RPMI7951 (cell line): ENCODE data around the gene HLA-A. TPM values are rescaled to one million over a fixed set of nuclear protein-coding genes. Genes with fewer than 3 reads are reported as not detected.
"Not testable (repeated sequence)": the region's sequence is repeated elsewhere in the genome, so short reads cannot be mapped to it uniquely, and the experiment has no call there.

Source experiments
- DNase-seq: peaks from one replicate; pipeline ENCODE4 v3.0.0-alpha.2; 2012; ENCODE audit warnings: low read depth
- total RNA-seq: library from RNA; depleted of rRNA; stranded (reverse); fragments of >200 nt; shearing (Covaris generic); gene quantifications from 2 replicates; pipeline ENCODE4 v1.2.3, GENCODE V29; 2014

The HLA-A gene
- total RNA-seq, 1 experiment from 2014 or later = 1,042 TPM

DNA sequence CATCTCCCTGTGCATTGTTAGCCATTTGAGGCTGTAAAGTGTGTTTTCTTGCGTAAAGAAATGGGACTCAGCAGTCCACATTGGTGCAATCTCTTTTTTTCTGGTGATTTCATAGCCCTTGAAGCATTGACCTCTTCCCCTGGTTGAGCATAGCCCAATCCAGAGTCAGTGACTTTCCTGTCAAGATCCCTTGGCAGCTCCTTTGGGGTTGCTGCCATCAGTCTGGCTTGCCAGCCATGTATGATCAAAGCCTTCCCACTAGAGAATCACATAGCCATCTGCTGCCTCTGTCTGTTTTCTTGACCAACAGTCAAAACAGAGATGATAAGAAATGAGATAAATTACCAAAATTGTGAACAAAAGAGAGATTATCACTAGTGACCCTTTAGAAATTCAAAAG, 19.6 kb downstream of the HLA-A start:
- DNase-seq = no peak

DNA sequence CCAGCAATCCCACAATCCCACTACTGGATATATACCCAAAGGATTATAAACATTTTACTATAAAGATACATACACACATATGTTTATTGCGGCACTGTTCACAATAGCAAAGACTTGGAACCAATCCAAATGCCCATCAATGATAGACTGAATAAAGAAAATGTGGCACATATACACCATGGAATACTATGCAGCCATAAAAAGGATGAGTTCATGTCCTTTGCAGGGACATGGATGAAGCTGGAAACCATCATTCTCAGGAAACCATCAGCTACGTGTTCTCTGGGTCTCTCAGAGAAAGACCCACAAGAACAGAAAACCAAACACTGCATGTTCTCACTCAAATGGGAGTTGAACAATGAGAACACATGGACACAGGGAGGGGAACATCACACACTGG, 21.4 kb downstream of the HLA-A start:
- DNase-seq = not testable (repeated sequence)

DNA sequence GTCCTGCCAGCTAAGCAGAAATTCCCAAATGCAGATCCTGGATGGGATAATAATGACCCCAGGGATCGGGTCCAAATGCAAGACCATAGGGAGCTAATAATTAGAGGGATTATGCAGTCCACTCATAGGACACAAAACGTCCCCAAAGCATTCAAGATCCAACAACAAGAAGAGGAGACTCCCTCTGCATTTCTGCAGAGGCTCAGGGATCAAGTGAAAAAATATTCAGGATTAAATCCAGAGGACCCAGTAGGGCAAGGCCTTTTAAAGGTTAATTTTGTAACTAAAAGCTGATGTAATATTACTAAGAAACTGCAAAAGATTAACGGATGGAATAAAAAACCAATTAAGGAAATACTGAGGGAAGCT, 22.2 kb downstream of the HLA-A start:
- no peak for DNase-seq

DNA sequence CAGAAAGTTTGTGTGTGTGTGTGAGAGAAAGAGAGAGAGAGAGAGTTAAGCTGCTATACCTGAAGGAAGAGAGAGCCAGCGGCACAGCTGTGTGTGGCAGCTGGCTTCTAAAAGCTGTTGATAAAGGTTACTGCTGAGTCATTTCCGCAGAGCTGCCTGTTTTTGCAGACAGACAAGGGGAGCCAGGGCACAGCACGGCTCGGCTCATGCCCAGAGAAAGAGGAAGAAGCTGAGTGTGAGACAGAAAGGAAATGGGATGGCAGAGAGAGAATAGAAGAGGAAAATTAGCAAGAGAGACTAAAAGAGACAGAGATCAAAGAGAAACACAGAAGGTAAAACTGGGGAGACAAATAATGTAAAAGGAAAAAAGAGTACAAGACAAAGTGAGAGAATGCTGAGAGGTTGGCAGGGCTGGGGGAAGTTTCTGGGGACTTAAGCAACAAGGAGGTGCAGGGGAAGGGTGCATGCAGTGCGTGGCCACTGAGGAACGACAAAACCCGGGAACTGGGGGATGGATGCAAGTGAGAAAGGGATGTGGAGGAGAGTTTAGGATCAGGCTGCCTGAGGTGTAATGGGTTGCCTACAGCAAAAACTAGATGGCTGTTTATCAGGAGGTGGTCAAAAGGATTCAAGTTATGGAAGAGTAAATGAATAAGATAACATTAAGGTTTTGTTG, 22.7 kb downstream of the HLA-A start:
- peak; percentile 94 for DNase-seq

DNA sequence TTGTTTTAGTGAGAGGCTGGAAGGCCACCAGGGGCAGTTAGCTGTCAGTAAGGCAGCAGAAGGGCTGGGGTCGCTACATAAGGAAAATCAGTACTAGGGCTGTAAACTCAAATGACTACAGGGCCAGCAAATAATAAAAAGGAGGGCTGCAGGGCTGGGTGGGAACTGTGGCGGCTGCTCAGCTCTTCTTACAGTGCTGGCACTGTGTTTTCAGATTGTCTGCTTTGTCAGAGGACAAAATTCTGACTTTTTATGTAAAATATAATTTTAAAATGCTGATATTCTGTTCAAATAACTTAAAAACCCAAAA, 23.2 kb downstream of the HLA-A start:
- DNase-seq = no peak

DNA sequence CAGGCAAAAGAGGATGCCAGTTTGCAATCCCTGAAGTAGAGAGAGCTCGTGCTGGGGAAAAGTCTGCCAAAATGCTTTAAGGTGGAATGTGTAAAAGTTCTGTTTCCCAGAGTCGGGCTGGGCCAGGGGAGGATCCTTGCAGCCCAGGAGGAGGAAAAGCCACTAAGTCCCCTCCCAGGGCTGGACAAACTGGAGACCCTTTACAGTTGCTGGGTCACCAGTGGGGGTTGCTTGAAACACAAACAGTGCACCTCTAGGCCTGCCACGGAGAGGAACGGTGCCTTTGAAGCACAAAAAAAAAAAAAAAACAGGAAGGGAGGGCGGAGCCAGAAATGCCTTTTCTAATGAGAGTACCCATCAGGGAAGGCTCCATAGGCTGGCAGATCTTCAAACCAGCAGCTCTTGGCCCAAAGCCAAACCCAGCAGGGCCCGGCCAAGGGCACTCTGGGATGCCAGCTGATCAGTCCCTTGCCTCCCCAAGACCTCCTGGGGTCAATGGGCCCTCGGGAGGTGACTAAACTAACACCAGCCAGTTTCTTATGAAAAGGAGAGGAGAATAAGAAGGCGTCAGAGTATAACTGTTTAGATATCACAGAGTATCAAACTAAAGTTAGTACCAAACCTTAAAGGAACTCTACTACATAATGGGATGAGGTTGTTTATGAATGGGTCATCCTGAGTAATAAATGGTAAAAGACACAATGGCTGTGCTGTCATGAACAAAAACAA, 23.7 kb downstream of the HLA-A start:
- peak; percentile 93 for DNase-seq

DNA sequence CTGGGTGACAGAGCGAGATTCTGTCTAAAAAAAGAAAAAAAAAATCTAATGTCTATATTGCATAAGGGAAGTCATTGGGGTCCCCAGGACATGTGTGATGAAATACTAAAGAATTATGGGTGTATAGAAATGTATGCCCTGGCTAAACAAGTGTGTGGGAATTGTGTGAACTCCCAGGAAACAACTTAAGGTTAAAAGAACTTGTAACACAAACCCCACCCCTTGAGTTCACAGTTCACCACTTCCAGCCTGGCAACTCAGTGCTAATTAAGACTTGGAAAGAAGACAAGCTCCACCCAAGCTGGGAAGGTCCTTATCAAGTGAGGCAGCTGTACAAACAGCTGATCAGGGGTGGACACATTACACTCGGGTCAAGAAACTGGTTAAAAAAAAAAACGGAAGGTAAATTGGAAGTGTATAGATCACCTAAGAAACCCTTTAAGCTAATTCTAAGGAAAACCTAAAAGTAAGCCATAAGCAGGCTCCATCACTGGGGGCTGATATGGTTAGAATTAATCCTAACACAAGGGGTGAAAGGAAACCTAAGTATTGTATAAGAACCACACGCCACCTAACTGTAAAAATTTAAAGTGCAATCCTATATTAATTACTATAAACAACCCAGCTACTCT, 25.2 kb downstream of the HLA-A start:
- peak; percentile 63 for DNase-seq

DNA sequence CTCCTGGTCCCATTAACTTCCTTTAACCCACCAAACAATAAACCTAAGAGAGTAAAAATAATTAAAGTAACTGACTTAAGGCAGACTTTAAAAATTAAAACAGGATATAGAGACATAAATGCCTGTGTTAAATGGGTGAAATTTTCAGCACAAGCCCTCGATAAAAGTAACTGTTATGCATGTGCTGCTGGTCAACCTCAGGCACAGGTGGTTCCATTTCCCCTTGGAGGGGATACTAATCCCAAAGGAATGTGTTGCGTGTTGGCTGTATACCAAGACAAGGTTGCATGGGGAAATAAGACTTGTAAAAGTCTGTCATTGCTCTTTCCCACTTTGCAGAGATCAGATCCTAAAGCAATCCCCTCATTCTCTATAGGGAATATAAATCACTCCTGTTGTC, 25.8 kb downstream of the HLA-A start:
- peak; percentile 85 for DNase-seq

DNA sequence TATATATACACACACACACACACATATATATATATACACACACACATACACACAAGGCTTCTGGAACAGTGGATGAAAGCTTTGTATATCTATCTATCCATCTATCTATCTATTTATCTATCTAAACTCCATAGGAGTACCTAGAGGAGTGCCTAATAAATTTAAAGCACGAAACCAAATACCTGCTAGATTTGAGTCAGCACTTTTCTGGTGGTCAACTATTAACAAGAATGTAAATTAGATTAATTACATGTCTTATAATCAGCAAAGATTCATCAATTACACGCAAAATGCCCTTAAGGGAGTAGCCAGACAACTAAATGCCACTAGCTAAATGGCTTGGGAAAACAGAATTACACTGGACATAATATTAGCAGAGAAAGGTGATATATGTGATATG, 26.6 kb downstream of the HLA-A start:
- no peak for DNase-seq

DNA sequence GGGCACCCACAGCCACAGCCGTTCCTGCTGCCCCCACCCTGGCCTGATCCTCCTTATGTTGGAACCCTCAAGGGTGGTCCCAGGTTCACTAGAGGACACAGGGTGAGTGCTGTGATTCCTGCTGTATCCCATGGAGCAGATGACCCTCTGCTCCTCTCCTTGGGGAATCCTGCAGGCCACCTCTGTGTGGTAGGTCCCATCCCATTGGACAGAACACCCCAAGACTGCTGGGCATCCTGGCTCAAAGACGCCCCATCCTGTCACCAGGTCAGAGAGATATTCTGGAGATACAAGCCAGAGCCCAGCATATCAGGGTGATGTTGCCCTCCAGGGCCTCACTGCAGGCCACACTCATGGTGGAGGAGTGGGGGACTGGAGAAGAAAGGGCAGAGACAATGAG, 28.4 kb downstream of the HLA-A start:
- no peak for DNase-seq

DNA sequence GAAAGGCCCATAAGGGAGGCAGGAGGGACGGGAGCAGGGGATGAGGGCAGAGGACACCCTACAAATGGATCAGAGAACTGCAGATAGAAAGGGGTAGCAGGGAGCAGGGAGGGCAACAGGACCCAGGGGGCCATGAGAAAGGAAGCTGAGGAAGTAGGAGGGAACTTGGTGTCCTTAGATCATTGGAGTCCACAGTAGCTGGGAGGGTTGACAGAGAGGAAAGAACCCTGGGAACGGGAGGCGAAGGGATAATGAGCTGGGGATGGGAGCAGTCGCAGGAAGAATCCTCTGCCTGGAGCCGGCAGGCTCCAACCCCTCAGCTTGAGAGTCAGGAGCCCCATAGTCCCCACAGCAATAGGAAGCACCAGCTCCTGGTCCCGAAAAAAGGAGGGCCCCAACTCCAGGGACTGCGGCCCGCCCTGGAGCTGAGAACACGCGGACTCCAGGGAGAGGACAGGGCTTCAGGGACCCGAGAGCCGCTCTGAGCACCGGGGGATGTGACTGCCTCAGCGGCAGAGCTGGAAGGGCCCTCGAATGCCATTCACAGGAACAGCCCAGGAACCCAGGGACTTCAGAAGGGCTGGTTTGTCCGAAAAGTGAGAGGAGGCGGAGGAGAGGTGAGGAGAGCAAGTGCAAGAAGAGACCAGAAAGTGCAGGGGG, 32.7 kb downstream of the HLA-A start:
- DNase-seq = no peak

DNA sequence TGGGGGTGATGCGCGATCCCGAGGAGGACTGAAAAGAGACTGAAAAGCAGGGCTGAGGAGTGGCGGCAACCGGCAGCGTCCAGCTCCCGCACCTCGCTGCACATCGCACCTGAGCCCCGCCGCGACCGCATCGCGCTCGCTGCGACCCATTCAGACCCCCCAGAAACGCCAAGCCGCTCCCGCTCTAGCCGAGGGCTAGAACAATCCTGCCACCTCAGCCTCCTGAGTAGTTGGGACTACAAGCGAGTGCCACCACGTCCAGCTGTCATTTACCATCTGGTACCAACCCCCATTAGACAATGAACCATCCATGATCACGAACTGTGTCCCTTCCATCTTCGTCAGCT, 33.2 kb downstream of the HLA-A start:
- DNase-seq = no peak

DNA sequence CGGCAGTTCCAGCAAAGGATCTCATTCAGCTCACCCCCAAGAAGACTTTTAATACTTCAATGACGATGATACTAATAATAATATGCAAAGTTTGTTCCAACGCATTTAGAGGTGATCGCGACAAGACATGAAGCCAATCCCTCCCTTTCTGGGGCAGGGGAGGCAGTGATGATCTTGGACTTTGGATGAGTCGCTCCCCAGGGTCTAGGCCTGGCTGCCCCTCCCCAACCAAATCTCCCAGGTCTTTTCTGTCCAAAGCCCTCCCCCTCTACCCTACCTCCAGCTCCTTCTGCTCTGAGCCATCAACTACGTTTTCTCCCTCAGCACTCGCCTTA, 33.9 kb downstream of the HLA-A start:
- DNase-seq = no peak

DNA sequence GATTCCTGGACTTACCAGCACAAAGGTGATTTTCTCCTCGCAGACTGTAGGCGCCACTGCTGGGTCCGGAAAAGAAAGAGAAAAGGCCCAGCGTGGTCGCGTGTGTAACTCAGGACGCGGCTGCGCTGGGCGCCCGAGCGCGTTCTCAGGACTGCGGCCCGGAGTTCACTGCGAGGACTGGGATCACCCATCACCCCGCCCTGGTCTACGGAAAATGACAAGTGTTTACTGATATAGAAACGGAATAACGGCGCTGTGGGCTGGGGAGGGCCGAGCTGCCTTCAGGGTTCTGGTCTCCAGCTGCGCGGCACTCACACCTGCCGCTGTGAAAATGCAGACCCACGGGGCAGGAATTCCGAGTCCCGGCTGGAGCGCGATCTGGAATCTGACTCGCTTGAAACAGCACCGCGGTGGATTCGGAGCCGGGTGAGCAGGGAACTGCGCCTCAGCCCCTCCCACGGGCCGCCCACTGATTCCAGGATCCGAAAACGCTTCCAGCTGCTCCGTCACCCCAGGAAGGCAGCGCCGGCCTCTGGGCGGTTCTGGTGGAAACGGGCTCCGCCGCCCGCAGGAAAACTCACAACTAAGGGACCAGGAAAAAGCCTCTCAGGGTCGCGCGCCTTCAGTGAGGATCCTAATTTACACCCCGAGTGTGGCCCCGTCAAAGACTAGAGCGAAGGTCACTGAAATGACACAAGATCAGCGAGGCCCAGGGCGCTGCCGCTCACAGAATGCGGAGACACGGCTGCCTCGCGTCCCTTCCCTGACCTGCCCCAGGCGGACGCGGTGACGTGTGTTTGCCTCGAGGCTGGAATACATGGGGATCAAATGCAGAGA, 34.5 kb downstream of the HLA-A start:
- DNase-seq = peak; percentile 82

DNA sequence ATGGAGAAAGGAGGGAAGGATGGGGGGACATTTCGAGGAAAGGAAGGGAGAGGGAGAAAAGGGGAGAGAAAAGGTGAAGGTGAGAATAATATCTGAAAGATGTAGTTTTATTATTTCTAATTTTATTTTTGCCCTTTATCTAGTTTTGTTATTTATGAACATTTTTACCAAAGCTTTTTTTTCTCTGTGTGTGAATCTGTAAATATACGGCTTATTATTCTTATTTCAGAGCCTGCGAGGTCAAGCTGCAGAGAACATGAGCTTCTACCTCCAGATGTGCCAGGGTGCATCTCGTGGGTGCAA, 35.0 kb downstream of the HLA-A start:
- no peak for DNase-seq

DNA sequence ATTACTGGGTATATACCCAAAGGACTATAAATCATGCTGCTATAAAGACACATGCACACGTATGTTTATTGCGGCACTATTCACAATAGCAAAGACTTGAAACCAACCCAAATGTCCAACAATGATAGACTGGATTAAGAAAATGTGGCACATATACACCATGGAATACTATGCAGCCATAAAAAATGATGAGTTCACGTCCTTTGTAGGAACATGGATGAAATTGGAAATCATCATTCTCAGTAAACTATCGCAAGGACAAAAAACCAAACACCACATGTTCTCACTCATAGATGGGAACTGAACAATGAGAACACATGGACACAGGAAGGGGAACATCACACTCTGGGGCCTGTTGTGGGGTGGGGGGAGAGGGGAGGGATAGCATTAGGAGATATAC, 37.7 kb downstream of the HLA-A start:
- not testable (repeated sequence) for DNase-seq

DNA sequence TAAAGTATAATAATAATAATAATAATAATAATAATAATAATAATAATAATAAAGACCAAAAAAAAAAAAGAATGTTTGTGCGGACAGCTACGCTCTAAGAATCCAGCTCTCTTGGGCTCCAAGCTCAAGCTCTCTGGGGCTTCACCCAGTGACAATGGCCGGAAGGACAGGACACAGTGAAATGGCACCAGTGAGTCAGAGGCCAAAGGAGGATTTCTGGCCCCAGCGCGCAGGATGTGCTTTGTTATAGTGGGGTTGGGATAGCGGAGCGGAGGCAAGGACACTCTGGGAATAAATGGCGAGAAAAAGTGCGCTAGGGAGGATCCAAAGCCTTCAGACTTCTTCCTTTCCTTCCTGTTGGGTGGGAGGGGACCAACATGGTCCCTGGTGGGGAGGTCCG, 38.2 kb downstream of the HLA-A start:
- DNase-seq = no peak

DNA sequence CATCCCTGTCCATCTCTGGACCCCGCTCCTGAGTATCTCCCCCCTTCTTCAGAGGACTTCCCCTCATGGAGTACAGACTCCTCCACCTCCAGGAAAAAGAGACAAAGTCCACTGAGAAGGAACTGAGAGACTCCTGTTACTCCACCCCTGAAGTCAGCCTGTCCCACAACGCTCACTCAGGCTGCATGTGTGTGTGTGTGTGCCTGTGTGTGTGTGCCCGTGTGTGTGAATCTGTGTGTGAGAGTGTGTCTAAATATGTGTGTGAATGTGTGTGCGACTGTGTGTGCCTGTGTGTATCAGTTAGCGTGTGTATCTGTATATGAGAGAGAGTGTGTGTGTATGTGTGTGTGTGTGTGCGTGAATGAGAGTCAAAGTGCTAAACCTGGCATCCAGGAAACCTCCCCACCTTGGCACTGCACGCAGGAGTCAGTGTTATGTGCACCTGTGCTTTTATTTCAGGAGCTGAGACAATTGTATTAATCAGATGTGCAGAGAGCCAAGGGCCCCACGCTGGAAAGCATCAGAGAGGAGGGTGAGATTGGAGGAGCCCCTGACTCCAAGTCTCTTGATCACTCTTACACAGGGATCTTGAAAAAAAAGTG, 39.0 kb downstream of the HLA-A start:
- no peak for DNase-seq

DNA sequence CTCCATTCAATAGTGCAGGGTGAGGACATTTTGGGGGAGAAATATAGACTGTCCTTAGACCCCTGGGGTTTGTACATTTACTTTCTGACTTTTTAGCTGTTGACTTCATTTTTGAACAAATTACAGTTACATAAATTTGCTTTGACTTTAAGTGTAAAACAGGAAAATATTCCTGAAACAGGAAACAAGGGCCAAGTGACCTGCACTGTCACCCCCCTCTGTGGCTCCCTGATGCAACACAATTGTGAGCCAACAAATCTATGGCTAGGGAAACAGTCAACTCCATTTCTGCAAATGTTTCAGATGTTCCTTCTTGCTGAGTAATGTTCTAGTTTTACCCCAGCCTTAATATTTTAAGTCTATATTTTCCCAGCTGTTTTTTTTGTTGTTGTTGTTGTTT, 39.8 kb downstream of the HLA-A start:
- no peak for DNase-seq

DNA sequence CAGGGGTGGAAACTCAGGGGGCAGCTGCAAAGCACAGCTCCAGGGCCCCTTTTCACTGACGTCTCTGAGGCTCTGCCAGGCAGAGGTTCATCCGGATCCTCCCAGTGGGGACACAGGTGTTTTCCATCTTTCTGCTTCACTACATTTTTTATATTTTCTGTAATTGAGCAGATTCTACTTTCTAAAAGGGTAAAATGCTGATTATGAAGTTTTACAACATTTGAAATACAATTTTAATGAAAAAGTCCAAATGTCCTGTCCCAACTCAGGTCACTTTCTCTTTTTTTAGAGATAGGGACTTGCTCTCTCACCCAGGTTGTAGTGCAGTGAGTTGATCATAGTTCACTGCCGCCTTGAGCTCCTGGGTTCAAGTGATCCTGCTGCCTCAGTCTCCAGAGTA, 41.9 kb downstream of the HLA-A start:
- no peak for DNase-seq

DNA sequence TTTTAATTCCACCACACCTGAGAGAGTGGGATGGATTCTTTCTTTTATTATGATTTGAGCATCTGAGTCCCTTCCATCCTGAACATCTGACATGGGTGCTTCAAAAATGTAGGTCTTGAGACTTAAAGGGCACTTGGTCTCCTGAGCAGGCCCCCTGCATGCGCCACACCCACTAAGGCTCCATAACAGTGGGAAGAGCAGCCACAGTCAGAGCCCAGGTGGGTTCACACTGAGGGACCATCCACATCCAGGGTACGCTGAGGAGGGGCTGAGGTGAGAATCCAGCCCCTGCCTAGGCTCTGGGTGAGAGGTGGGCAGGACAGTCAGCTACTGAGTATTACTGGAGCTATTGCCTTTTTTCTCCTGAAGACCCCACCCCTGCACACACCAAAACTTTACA, 42.7 kb downstream of the HLA-A start:
- no peak for DNase-seq

DNA sequence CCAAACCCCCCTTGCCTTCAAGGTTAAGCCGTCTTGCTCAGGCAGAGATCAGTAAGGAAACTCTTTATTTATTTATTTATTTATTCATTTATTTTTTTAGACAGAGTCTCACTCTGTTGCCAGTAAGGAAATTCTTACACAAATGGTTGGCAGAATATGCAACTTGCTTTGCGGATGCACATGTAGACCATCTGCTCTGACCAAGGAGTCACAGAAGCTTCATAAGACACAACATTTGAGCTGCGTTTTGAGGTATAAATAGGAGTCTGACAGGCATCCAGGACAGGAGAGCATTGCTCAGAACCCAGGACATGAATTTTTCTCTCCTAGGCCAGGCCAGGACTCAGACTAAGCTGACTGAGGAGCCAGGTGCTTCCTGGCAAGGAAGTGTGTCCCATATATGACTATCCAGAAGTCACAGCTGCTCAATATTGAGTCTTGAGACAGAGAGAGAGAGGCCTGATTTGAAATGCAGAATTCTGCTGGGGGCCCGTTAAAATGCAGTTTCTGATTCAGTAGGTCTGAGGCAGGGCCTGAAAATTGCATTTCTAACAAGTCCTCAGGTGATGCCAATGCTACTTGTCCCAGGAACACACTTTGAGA, 43.9 kb downstream of the HLA-A start:
- no peak for DNase-seq
